ENCODE results near the gene MUC4. TPM values are rescaled to one million over a fixed set of nuclear protein-coding genes. Genes with fewer than 3 reads are reported as not detected.
A peak's percentile ranks its signal among the peaks of the same experiment; 100 is the strongest.

MUC4 gene
- total and polyA plus RNA-seq, 7 experiments from 2014 or later: 0.07 to 0.48 TPM; not detected in 5

DNA sequence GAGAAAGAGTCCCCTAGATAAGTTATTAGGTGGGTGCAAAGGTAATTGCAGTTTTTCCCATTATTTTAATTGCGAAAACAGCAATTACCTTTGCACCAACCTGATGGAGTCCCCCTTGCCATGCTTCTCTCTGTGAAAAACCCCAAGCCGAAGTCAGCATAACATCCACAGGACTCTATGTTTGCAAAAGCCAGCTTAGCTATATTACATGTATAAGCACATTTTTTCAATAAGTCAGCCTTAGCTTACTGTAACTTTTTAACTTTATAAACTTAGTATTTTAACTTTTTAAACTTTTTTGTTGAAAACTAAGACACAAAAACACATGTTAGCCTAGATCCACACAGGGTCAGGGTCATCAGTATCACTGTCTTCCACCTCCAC, 112.3 kb downstream of the MUC4 start:
- CTCF ChIA-PET: no interaction called here
- ATAC-seq: no peak

DNA sequence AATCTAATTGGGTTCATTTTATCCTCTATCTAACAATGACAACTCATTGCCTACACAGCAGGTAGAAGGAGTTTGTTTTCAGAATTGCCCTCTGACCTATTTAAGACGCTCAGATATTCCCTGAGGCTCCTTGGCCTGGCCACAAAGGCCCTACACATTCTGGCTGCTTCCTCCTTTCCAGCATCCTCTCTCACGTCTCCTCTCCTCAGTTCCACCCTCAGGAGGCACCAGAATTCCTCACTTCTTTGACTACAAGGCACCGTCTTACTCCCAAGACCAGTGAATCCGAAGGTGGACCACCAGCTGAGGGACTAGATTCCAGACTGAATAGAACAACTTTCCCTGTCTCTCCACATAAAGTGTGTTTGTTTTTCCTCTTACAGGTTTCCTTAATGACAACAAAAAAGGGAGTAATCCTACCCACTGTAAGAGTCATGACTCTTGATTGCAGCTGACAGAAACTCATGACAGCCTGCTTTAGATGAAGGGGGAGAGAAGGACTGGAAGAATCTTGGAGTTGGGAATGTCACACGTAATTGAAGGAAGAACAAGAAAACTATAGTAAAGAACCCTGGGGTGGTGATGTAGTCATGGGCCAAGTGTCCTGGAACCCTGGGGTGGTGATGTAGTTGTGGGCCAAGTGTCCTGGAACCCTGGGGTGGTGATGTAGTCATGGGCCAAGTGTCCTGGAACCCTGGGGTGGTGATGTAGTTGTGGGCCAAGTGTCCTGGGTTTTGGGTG, 112.9 kb downstream of the MUC4 start:
- ChIA-PET POLR2A (no interaction called here), CTCF (no interaction called here)
- peak; percentile 39 for ATAC-seq
- DNase-seq: no peak
- H3K4me3 ChIP-seq (ENCODE audit: low read length): no peak overlapping the region
- no peaks in the 10 kb centered on the region for H3K9me3 ChIP-seq (ENCODE audit: control insufficient read depth in 2 of 3, low read length in 3 of 3)
- Mint-ChIP-seq H3K4me3 (no peak overlapping the region), H3K36me3 (peaks cover 7 to 23% (median 18%) of the 10 kb centered on the region in 5 donors), H3K4me1 (peaks cover 0 to 5% (median 0%) of the 10 kb centered on the region in 7 donors), H3K9me3 (peaks cover 0 to 2% (median 0%) of the 10 kb centered on the region in 11 donors), H3K27me3 (no peaks in the 10 kb centered on the region), H3K27ac (peak overlapping the region in 2 of 9 donors; percentile 3 to 11)
- intact Hi-C loops (cut with micrococcal nuclease): no loop called here
- H3K4me1 ChIP-seq (ENCODE audit: control insufficient read depth in 2 of 2, insufficient read depth in 2 of 2, low read length in 2 of 2): no peaks in the 10 kb centered on the region
- H3K36me3 ChIP-seq (ENCODE audit: control insufficient read depth in 2 of 3, insufficient read depth in 3 of 3, low read length in 3 of 3): peaks cover 0 to 12% (median 0%) of the 10 kb centered on the region in 3 experiments
- H3K27me3 ChIP-seq (ENCODE audit: control insufficient read depth in 2 of 2, insufficient read depth in 2 of 2, low read length in 2 of 2): no peaks in the 10 kb centered on the region
- no peak overlapping the region for H3K27ac ChIP-seq (ENCODE audit: low read depth, low read length)

More for the DNA sequence above, 112.3 kb downstream of the MUC4 start:
- Mint-ChIP-seq H3K4me1 (peaks cover 0 to 5% (median 0%) of the 10 kb centered on the region in 7 donors), H3K4me3 (no peak overlapping the region), H3K36me3 (peaks cover 5 to 20% (median 16%) of the 10 kb centered on the region in 5 donors), H3K27ac (peak overlapping the region in 3 of 9 donors; percentile 62 to 71 (median 69)), H3K27me3 (no peaks in the 10 kb centered on the region), H3K9me3 (peaks cover 0 to 2% (median 0%) of the 10 kb centered on the region in 11 donors)
- Histone ChIP-seq H3K4me3 (ENCODE audit: low read length) (no peak overlapping the region), H3K4me1 (ENCODE audit: control insufficient read depth in 2 of 2, insufficient read depth in 2 of 2, low read length in 2 of 2) (no peaks in the 10 kb centered on the region), H3K27me3 (ENCODE audit: control insufficient read depth in 2 of 2, insufficient read depth in 2 of 2, low read length in 2 of 2) (no peaks in the 10 kb centered on the region), H3K9me3 (ENCODE audit: control insufficient read depth in 2 of 3, low read length in 3 of 3) (no peaks in the 10 kb centered on the region), H3K27ac (ENCODE audit: low read depth, low read length) (no peak overlapping the region), H3K36me3 (ENCODE audit: control insufficient read depth in 2 of 3, insufficient read depth in 3 of 3, low read length in 3 of 3) (peaks cover 0 to 6% (median 0%) of the 10 kb centered on the region in 3 experiments)
- no peak for DNase-seq
- POLR2A ChIA-PET: no interaction called here
- intact Hi-C loops (cut with micrococcal nuclease): no loop called here

DNA sequence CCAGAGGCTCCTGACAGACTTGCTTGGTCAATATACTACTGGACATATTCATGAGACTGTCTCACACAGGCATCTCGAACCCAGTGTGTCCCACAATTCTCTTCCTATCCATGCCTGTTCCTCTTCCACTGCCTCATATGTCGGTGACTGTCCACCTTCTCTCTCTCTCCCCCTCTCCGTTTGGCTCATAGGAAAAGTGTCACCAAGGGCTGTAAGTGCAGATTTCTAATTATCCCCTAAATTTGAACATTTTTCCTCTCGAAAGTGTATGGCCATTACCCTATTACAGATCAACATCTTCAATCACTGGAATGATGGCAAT, 113.4 kb downstream of the MUC4 start:
- Mint-ChIP-seq H3K27ac (peak overlapping the region in 2 of 9 donors; percentile 3 to 11), H3K9me3 (peaks cover 0 to 2% (median 0%) of the 10 kb centered on the region in 11 donors), H3K27me3 (no peaks in the 10 kb centered on the region), H3K4me3 (no peak overlapping the region), H3K36me3 (peaks cover 9 to 26% (median 22%) of the 10 kb centered on the region in 5 donors), H3K4me1 (peaks cover 0 to 5% (median 0%) of the 10 kb centered on the region in 7 donors)
- Histone ChIP-seq H3K4me3 (ENCODE audit: low read length) (no peak overlapping the region), H3K9me3 (ENCODE audit: control insufficient read depth in 2 of 3, low read length in 3 of 3) (no peaks in the 10 kb centered on the region), H3K4me1 (ENCODE audit: control insufficient read depth in 2 of 2, insufficient read depth in 2 of 2, low read length in 2 of 2) (no peaks in the 10 kb centered on the region), H3K27me3 (ENCODE audit: control insufficient read depth in 2 of 2, insufficient read depth in 2 of 2, low read length in 2 of 2) (no peaks in the 10 kb centered on the region), H3K27ac (ENCODE audit: low read depth, low read length) (no peak overlapping the region), H3K36me3 (ENCODE audit: control insufficient read depth in 2 of 3, insufficient read depth in 3 of 3, low read length in 3 of 3) (peaks cover 0 to 16% (median 0%) of the 10 kb centered on the region in 3 experiments)
- ChIA-PET CTCF (no interaction called here), POLR2A (no interaction called here)
- no peak for ATAC-seq
- intact Hi-C loops (cut with micrococcal nuclease): no loop called here
- no peak for DNase-seq

DNA sequence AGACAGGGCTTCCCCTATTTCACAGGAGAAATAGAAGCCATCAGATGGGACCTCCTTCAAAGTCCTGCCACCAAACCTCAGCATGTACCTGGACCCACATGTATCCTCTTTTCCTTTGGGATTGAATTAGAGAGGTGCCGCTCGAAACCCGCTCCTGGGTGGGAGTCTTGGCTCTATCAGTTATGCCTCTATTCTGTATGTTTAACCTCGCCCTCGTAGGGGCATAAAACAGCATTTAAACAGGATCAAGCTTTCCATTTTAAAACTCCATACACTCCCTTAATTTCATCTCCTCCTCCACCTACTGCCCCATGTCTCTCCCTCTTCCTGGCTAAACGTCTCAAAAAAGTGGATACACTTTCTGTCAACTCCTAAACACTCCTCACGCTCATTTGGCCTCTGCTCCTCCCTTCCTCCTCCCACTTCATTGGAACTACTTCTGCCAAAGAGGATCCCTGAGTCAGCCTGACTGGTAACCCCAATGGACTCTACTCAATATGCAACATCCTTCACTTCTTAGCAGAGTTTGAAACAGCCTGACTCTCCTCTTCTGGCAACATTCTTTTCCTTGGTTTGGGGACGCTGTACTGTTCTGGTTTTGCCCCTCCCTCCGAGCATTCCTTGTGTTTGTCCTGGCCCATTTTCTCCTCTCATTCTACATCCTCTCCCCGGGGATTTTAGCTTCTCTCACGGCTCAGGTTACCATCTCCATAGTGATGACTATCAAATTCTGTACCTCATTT, 114.0 kb downstream of the MUC4 start:
- H3K36me3 Mint-ChIP-seq: peaks cover 11 to 30% (median 25%) of the 10 kb centered on the region in 5 donors
- no peak for DNase-seq
- no peak for ATAC-seq
- H3K4me3 Mint-ChIP-seq: no peak overlapping the region
- H3K4me3 ChIP-seq (ENCODE audit: low read length): no peak overlapping the region
- intact Hi-C loops (cut with micrococcal nuclease): no loop called here
- H3K27me3 Mint-ChIP-seq: no peaks in the 10 kb centered on the region
- H3K9me3 ChIP-seq (ENCODE audit: control insufficient read depth in 2 of 3, low read length in 3 of 3): no peaks in the 10 kb centered on the region
- H3K4me1 Mint-ChIP-seq: peaks cover 0 to 5% (median 3%) of the 10 kb centered on the region in 7 donors
- no peaks in the 10 kb centered on the region for H3K4me1 ChIP-seq (ENCODE audit: control insufficient read depth in 2 of 2, insufficient read depth in 2 of 2, low read length in 2 of 2)
- H3K27me3 ChIP-seq (ENCODE audit: control insufficient read depth in 2 of 2, insufficient read depth in 2 of 2, low read length in 2 of 2): no peaks in the 10 kb centered on the region
- peaks cover 0 to 20% (median 0%) of the 10 kb centered on the region in 3 experiments for H3K36me3 ChIP-seq (ENCODE audit: control insufficient read depth in 2 of 3, insufficient read depth in 3 of 3, low read length in 3 of 3)
- CTCF ChIA-PET: no interaction called here
- H3K9me3 Mint-ChIP-seq: peaks cover 0 to 2% (median 0%) of the 10 kb centered on the region in 11 donors
- POLR2A ChIA-PET: no interaction called here
- H3K27ac Mint-ChIP-seq: peak overlapping the region in 3 of 9 donors; percentile 3 to 27 (median 11)
- H3K27ac ChIP-seq (ENCODE audit: low read depth, low read length): no peak overlapping the region

Small RNA genes within 50 kb of the gene (microRNA-seq; reads per million reads assigned to microRNA genes)
- not detected for gene MIR570 (ENCODE audit: borderline microRNAs expressed)

Other genes starting within 250 kb of the MUC4 start
- gene APOD, start 228.0 kb downstream of the MUC4 start, total RNA-seq: under 1 TPM in 1 of 5 experiments, not detected in 4; 0.56 TPM
- not detected for gene APOD, start 228.0 kb downstream of the MUC4 start, polyA plus RNA-seq
- gene MUC20, start 91.0 kb downstream of the MUC4 start, total RNA-seq: 10 to 100 TPM in 4 of 5 experiments, 1 to 10 TPM in 1; 7.9 to 17.8 (median 13.2) TPM
- gene MUC20, start 91.0 kb downstream of the MUC4 start, polyA plus RNA-seq: under 1 TPM; 0.66 to 0.97 TPM
- 100 to 1,000 TPM; 128 to 196 (median 188) TPM for gene TNK2, start 96.6 kb upstream of the MUC4 start, total RNA-seq
- gene TNK2, start 96.6 kb upstream of the MUC4 start, polyA plus RNA-seq: 1 to 10 TPM; 2.0 to 2.6 TPM

Measured in naive thymus-derived CD4-positive, alpha-beta T cell (primary cell).